ENCODE data around the gene QPRT.
"Not testable (repeated sequence)": the region's sequence is repeated elsewhere in the genome, so short reads cannot be mapped to it uniquely, and the experiment has no call there.

QPRT gene

DNA sequence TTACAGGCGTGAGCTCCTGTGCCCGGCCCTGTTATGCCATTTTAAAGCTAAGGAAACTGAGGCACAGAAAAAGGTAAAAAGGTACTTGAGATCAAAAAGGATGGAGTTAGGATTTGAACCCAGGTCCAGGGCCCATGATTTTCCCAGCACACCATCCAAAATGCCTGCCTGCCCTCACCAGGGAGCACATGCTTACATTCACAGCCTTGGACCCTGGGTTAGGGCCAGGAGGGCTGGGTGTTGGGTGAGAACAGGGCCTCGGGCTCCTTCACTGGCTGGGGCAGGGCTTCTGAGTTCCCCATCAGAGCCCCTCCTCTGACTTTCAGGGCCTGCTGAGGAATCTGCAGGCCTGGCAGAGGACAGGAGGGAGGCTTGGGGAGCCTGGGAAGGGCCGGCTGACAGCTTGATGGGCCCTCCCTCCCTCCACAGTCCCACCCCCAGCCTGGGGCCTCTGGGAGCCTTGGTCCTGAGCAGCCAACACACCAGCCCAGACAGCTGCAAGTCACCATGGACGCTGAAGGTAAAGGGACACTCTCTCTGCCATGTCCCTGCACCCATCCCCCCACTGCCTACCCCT lies at the start of gene QPRT:
TSS of gene QPRT (plus strand) at position 490 of the 577 bp plus-strand sequence. CDS start at position 508, 18 bp downstream.
- no peak for DNase-seq (ENCODE audit: low read depth in 2 of 2)

DNA sequence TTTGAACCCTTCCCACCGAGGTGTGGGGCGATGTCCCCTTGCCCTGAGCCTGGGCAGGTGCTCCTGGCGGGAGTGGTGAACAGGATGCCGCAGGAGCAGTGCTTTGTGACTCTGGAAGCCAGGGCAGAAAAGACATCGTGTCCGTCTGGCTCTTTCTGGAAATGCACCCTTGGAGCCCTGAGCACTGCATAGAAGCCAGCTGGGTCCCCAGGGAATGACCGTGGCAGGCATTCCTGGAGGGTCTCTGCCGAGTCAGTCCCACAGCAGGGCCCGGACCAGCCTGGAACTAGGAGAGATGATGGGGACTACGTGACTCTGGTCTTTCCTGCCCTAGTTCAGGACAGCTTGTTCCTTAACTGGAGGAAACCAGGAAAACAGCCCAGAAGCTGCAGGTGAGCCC lies 49.7 kb upstream of the QPRT start:
- DNase-seq (ENCODE audit: low read depth in 2 of 2): not testable (repeated sequence)

- DNase-seq (ENCODE audit: low read depth in 2 of 2): not testable (repeated sequence)
Observed at GRCh38 chr16:29631658-29632057, 47.3 kb upstream of the QPRT start.

GRCh38 chr16:29635902-29636301 lies 43.1 kb upstream of the QPRT start:
- not testable (repeated sequence) for DNase-seq (ENCODE audit: low read depth in 2 of 2)

DNA sequence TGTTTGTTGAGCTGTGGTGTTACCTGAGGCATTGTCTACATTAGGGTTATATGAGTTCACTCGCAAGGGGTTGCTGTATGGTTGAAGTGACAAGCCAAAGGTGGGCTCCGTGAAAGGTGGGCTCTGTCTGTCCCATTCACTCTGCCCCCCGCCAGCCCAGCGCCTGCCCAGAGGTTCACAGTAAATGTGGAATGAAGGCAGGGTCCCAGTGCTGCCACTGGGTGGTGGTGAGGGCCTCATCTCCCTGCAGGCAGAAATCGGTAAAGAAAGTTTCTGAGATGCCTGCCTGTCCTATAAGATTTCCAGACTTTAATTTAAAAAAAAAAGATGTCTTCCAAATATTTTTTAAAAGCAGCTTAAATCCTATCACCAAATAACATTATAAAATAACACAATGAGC lies 42.6 kb upstream of the QPRT start:
- DNase-seq (ENCODE audit: low read depth in 2 of 2): not testable (repeated sequence)

- not testable (repeated sequence) for DNase-seq (ENCODE audit: low read depth in 2 of 2)
Observed at GRCh38 chr16:29638751-29639150, 40.2 kb upstream of the QPRT start.

- DNase-seq (ENCODE audit: low read depth in 2 of 2): no peak
Observed at GRCh38 chr16:29641561-29641960, 37.4 kb upstream of the QPRT start.

DNA sequence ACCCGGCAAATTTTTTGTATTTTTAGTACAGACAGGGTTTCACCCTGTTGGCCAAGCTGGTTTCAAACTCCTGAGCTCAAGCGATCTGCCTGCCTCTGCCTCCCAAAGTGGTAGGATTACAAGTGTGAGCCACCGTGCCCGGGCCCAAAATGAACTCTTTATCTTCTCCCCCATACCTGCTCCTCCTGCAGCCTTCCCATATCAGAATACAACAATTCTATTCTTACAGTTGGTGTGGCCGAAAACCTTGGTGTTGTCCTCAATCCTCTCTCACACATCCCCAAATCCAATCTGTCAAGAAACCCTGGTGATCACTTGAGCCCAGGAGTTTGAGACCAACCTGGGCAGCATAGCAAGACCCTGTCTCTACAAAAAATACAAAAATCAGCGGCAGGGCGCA lies 35.4 kb upstream of the QPRT start:
- DNase-seq (ENCODE audit: low read depth in 2 of 2): no peak

GRCh38 chr16:29644338-29644857 lies 34.6 kb upstream of the QPRT start:
- no peak for DNase-seq (ENCODE audit: low read depth in 2 of 2)

DNA sequence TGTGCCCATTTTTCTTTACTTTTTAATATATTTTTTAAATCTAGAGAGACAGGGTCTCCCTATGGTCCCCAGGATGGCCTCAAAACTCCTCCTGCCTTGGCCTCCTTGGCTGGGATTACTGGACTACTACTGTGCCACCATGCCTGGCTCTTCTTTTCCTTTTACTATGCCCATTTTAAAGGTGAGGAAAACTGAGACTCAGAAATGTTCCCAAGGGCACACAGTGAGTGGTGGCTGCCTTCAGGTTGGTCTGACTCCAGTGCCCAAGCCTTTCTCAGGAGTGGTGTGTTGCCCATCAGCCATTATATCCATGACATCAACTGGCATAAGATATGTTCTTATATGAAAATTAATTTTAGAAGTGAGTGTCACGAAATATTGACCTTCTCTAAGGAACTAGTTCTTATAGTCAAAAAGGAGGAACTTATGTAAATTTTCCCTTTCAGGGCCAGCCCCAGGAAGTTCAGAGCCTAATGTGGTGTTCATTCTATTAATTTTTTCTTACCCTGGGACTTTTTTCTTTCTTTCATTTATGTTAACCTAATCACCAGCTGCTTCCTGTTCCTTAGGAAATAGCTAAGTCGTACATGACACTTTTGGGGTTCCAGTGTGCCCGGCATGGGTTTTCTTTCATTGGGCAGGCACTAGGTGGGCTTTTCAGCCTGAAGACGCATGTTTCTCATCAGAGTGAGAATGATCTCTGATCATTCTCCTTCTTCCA lies 33.8 kb upstream of the QPRT start:
- no peak for DNase-seq (ENCODE audit: low read depth in 2 of 2)

DNA sequence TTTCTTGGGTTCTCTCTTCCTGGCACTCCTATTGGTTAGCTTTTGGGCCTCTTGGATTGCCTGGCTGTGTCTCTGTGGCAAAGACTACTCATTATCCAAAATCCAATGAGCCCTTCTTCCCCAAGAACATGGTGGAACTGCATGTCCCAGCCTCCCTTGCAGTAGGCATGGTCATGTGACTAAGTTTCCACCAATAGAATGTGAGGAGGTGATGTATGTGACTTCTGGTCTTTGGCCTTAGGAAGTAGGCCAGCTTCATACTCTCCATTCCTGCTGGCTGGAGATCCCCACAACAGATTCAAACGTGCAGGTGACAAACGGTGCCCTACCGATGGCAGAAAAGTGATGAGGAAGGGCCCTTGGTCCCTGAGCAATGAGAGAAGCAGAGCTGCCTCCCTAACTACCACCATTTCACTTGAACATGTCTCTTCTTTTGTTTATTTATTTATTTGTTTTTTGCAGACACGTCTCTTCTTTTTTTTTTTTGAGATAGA lies 33.2 kb upstream of the QPRT start:
- no peak for DNase-seq (ENCODE audit: low read depth in 2 of 2)

DNA sequence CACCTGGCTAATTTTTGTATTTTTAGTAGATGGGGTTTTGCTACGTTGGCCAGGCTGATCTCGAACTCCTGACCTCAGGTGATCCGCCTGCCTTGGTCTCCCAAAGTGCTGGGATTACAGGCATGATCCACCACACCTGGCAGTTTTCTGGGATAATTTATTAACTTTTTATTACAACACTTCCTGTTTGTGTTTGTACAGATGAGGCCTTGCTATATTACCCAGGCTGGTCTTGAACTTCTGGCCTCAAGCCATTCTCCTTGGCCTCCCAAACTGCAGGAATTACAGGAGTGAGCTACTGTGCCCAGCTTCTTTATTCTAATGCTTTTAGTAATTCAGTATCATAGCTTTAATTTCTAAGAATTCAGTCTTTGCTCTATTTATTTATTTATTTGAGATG lies 32.0 kb upstream of the QPRT start:
- DNase-seq (ENCODE audit: low read depth in 2 of 2): no peak

- no peak for DNase-seq (ENCODE audit: low read depth in 2 of 2)
Observed at GRCh38 chr16:29649588-29650494, 29.1 kb upstream of the QPRT start.

- DNase-seq (ENCODE audit: low read depth in 2 of 2): no peak
Observed at GRCh38 chr16:29650771-29651170, 28.2 kb upstream of the QPRT start.

DNA sequence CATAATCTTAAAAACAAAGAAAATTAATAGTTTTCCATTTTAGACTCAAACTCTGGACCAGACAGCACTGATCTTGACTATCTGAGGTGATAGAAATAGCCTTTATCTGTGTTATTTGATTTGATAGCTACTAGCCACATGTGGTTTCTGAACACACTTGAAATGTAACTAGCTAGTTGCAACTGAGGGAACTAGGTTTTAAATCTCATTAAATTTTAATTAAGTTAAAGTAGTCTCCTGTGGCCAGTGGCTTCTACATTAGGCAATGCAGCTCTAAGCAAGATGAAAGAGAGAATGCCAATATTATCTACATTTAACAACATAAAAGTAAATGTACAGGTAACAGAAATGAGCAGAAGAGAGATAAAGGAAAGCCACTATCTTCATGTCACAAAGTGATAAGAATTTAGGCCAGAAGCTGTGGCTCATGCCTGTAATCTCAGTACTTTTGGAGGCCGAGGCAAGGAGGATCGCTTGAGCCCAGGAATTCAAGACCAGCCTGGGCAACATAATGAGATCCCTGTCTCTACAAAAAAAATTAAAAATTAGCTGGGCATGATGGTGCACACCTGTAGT lies 27.1 kb upstream of the QPRT start:
- DNase-seq (ENCODE audit: low read depth in 2 of 2): no peak

- no peak for DNase-seq (ENCODE audit: low read depth in 2 of 2)
Observed at GRCh38 chr16:29653471-29653870, 25.5 kb upstream of the QPRT start.

GRCh38 chr16:29653890-29654289 lies 25.1 kb upstream of the QPRT start:
- not testable (repeated sequence) for DNase-seq (ENCODE audit: low read depth in 2 of 2)

DNA sequence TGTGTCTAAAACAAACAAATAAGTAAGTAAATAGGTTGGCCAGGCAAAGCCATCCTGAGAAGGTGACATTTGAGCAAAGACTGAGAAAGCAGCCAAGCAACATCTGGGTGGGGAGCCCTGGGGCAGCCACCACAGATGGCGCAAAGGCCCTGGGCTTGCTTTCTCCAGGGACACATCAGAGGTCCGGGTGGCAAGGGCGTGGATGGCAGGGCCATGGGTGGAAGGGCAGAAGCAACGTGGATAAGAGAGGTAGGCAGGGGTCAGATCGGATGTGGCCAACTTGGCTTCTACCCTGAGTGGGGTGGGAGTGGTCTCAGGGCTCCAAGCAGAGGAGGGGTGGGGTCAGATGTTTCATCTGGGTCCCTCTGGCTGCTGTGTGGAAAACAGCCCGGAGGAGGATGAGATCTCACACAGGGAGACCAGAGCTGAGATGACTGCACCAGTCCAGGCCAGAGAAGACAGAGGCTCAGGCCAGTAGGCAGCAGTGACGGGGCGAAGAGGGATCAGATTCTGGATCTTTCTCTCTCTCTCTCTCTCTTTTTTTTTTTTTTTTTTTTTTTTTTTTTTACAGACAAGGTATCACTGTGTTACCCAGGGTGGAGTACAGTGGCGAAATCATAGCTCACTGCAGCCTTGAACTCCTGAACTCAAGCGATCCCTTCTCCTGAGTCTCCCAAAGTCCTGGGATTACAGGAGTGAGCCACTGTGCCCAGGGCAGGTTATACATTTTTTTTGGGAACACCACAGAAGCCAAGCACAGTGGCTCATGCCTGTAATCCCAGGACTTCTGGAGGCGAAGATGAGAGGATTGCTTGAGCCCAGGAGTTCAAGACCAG lies 22.1 kb upstream of the QPRT start:
- DNase-seq (ENCODE audit: low read depth in 2 of 2): no peak

GRCh38 chr16:29658705-29659104 lies 20.3 kb upstream of the QPRT start:
- no peak for DNase-seq (ENCODE audit: low read depth in 2 of 2)

DNA sequence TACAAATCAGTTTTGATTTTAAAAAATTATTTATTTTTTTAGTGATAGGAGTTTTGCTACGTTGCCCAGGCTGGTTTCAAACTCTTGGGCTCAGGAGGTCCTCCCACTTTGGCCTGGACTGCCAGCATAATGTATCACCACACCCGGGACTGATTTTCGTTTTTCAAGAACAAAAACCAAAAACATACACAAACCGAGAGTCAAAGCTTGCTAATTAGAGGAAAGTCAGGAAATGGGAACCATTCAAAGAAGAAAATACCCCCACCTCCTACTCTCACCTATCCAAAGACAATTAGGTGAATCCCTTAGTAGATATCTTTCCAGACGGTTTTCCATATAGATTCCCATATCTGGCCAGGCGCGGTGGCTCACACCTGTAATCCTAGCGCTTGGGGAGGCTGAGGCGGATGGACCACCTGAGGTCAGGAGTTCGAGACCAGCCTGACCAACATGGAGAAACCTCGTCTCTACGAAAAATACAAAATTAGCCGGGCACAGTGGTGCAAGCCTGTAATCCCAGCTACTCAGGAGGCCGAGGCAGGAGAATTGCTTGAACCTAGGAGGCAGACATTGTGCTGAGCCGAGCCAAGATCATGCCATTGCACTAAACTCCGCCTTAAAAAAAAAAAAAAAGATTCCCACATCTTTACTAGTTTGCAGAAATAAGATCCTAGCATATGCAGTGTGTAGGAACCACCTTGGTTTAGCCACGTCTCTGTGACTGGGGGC lies 16.8 kb upstream of the QPRT start:
- DNase-seq (ENCODE audit: low read depth in 2 of 2): no peak

Measured in stimulated activated CD4-positive, alpha-beta T cell treated with anti-CD3 and anti-CD28 coated beads, Interleukin-15, amount 100 ng/mL, for 48 hours (primary cell).